Spleen (tissue), 11 donors: ENCODE results near the gene EME1. TPM values are rescaled to one million over a fixed set of nuclear protein-coding genes. Genes with fewer than 3 reads are reported as not detected.

ENCODE experiments used
- DNase-seq: peaks from one replicate; pipeline ENCODE4 v3.0.0-alpha.2; 2020
- H3K27ac ChIP-seq, 8 donors: fragments of 200-600 bp; sonication (generic) in 7 of 8; 1 replicate in 4 of 8; 2 replicates in 4 of 8; pipeline versions ENCODE4 v1.5.0 to v1.8.0; 2016 to 2021; ENCODE audit warnings: inconsistent platforms in 4 of 8, mild to moderate bottlenecking in 4 of 8, moderate library complexity in 1 of 8
- H3K27me3 ChIP-seq, 7 donors: fragments of 200-600 bp; sonication (generic) in 6 of 7; replicated peaks in 1 of 7; 1 replicate in 4 of 7; 2 replicates in 3 of 7; pipeline versions ENCODE4 v1.5.0 to v1.8.0; 2016 to 2021; ENCODE audit warnings: inconsistent platforms in 3 of 7, mild to moderate bottlenecking in 1 of 7
- H3K36me3 ChIP-seq, 6 donors: fragments of 200-600 bp; sonication (generic) in 5 of 6; 1 replicate in 4 of 6; 2 replicates in 2 of 6; pipeline versions ENCODE4 v1.5.0 to v1.8.0; 2016 to 2021; ENCODE audit warnings: inconsistent platforms in 2 of 6
- H3K4me1 ChIP-seq, 6 donors: fragments of 200-600 bp; sonication (generic) in 5 of 6; 1 replicate in 3 of 6; 2 replicates in 3 of 6; pipeline versions ENCODE4 v1.5.0 to v1.8.0; 2016 to 2021; ENCODE audit warnings: inconsistent platforms in 3 of 6
- H3K4me3 ChIP-seq, 8 donors: fragments of 200-600 bp; sonication (generic) in 7 of 8; 1 replicate in 4 of 8; 2 replicates in 4 of 8; pipeline versions ENCODE4 v1.5.0 to v1.8.0; 2016 to 2021; ENCODE audit warnings: inconsistent platforms in 4 of 8, mild to moderate bottlenecking in 4 of 8, moderate library complexity in 2 of 8
- H3K9me3 ChIP-seq, 8 donors: fragments of 200-600 bp; sonication (generic) in 7 of 8; 1 replicate in 4 of 8; 2 replicates in 4 of 8; pipeline versions ENCODE4 v1.5.0 to v1.8.0; 2016 to 2021; ENCODE audit warnings: inconsistent platforms in 4 of 8
- CTCF ChIP-seq, 11 experiments: fragments of 200-600 bp in 7 of 11; fragments of 450-650 bp in 4 of 11; sonication (generic) in 4 of 11; IDR thresholded peaks in 8 of 11; conservative IDR thresholded peaks in 3 of 11; 1 replicate in 7 of 11; 2 replicates in 4 of 11; pipeline versions ENCODE4 v1.4.0 to v1.8.0; 2016 to 2021; ENCODE audit warnings: antibody characterized with exemption in 11 of 11, inconsistent platforms in 4 of 11, mild to moderate bottlenecking in 1 of 11
- POLR2A ChIP-seq, 3 donors: fragments of 450-650 bp; IDR thresholded peaks; one replicate each; pipeline ENCODE4 v1.5.1; 2017; ENCODE audit warnings: antibody characterized with exemption in 3 of 3, mild to moderate bottlenecking in 1 of 3
- POLR2AphosphoS5 ChIP-seq, 3 donors: sonication (generic); formaldehyde crosslinking; IDR thresholded peaks; one replicate each; pipeline ENCODE4 v1.5.1; 2017; ENCODE audit warnings: antibody characterized with exemption in 3 of 3
- WGBS, 5 donors: extraction: QIAGEN DNeasy Blood & Tissue Kit in 3 of 5; methylation state at CpG; one replicate each; pipeline versions ENCODE4 v1.1.5 to v1.1.7; 2013 to 2018; 5-methylcytosine and 5-hydroxymethylcytosine counted together
- intact Hi-C: fragments of 100-400 bp; cut with DNase I; formaldehyde crosslinking; loops from one replicate; pipeline ENCODE4 v1.15.0; 2023; ENCODE audit warnings: low total_unique reads
- polyA plus RNA-seq, 3 donors: library from polyadenylated mRNA; stranded (reverse); fragments of 200-250 nt; gene quantifications; one replicate each; pipeline ENCODE4 v1.2.1, GENCODE V29; 2013
- total RNA-seq, 7 donors: library from RNA; depleted of rRNA in 3 of 7; stranded (reverse); fragments of >200 nt in 3 of 7; fragmentation: NEBNext Ultra II Directional in 4 of 7; extraction: Animal tissue kit (Norgen Biotek cat#: 25700) in 4 of 7; gene quantifications; one replicate each; pipeline versions ENCODE4 v1.1.0 to v1.2.1, GENCODE V29; 2016 to 2021
- donor health status: healthy with polysubstance abuse.
- donor health status: DM: no; HTN: no; CAD: no; lungs with moderate emphysema.
- donor health status: DM: no; HTN: no; CAD: no.
- donor health status: Bipolar disorder and iron deficiency.
- donor health status: healthy.
- donor health status: DM: no; HTN: no; CAD: no.
- donor health status: DM: yes; HTN: yes; CAD: no.

The EME1 gene
- total and polyA plus RNA-seq, 10 donors: 0.66 to 3.6 (median 1.9) TPM

GRCh38 chr17:50348522-50349242 lies 24.3 kb upstream of the EME1 start:
- whole genome bisulfite sequencing, 5 donors: 58 to 72% (median 63%) methylated on average over 7 of the region's 7 CpGs
- Histone ChIP-seq H3K36me3 (peaks cover 0 to 20% (median 6%) of the 10 kb centered on the region in 6 donors), H3K4me1 (peaks cover 14 to 50% (median 36%) of the 10 kb centered on the region in 6 donors), H3K4me3 (no peak overlapping the region), H3K9me3 (no peaks in the 10 kb centered on the region), H3K27me3 (no peaks in the 10 kb centered on the region), H3K27ac (peak overlapping the region in 3 of 8 donors; percentile 16 to 33 (median 21))
- no peak for TF ChIP-seq CTCF (IDR thresholded peaks at IDR 0.05 in 8 of 11, conservative IDR thresholded peaks at IDR 0.05 in 3 of 11)
- TF ChIP-seq POLR2A (IDR thresholded peaks at IDR 0.05): no peak
- TF ChIP-seq POLR2AphosphoS5 (IDR thresholded peaks at IDR 0.05): peak in 2 of 3 donors; percentile 6 to 8
- intact Hi-C loops: no loop called here
- no peak for DNase-seq

GRCh38 chr17:50349243-50349600 lies 23.8 kb upstream of the EME1 start:
- WGBS, 5 donors: 93 to 99% (median 98%) methylated on average over 5 of the region's 5 CpGs
- H3K4me1 ChIP-seq: peaks cover 14 to 50% (median 36%) of the 10 kb centered on the region in 6 donors
- H3K9me3 ChIP-seq: no peaks in the 10 kb centered on the region
- H3K4me3 ChIP-seq: no peak overlapping the region
- H3K27ac ChIP-seq: peak overlapping the region in 1 of 8 donors; percentile 16
- H3K36me3 ChIP-seq: peaks cover 0 to 26% (median 12%) of the 10 kb centered on the region in 6 donors
- no peaks in the 10 kb centered on the region for H3K27me3 ChIP-seq
- TF ChIP-seq POLR2AphosphoS5 (IDR thresholded peaks at IDR 0.05): no peak
- no peak for TF ChIP-seq POLR2A (IDR thresholded peaks at IDR 0.05)
- TF ChIP-seq CTCF (IDR thresholded peaks at IDR 0.05 in 8 of 11, conservative IDR thresholded peaks at IDR 0.05 in 3 of 11): no peak
- DNase-seq: no peak
- intact Hi-C loops: no loop called here

GRCh38 chr17:50350733-50351132 lies 22.3 kb upstream of the EME1 start:
- WGBS, 5 donors: 74 to 91% (median 91%) methylated on average over 2 of the region's 2 CpGs

More at GRCh38 chr17:50350733-50351132, 22.3 kb upstream of the EME1 start:
- H3K27ac ChIP-seq: no peak overlapping the region
- H3K27me3 ChIP-seq: no peaks in the 10 kb centered on the region
- no peaks in the 10 kb centered on the region for H3K9me3 ChIP-seq
- peaks cover 10 to 39% (median 26%) of the 10 kb centered on the region in 6 donors for H3K4me1 ChIP-seq
- peaks cover 0 to 41% (median 26%) of the 10 kb centered on the region in 6 donors for H3K36me3 ChIP-seq
- DNase-seq: no peak
- H3K4me3 ChIP-seq: no peak overlapping the region
- intact Hi-C loops: no loop called here
- TF ChIP-seq POLR2A (IDR thresholded peaks at IDR 0.05): no peak
- no peak for TF ChIP-seq POLR2AphosphoS5 (IDR thresholded peaks at IDR 0.05)
- no peak for TF ChIP-seq CTCF (IDR thresholded peaks at IDR 0.05 in 8 of 11, conservative IDR thresholded peaks at IDR 0.05 in 3 of 11)
